Endothelial cell of umbilical vein (primary cell): ENCODE results near the gene COL6A2. TPM values are rescaled to one million over a fixed set of nuclear protein-coding genes. Genes with fewer than 3 reads are reported as not detected.

Source experiments
- BruUV-seq: library from RNA; stranded (reverse); fragments of 400-500 nt; replicated peaks from 2 replicates; lab custom pipeline; 2021; lab: Mats Ljungman, UMichigan
- CTCF ChIA-PET: fragments of 300-600, 350-600 bp; sonication (Branson Sonifier 250); formaldehyde crosslinking; loops from one replicate; lab custom pipeline; 2021; ENCODE audit warnings: antibody characterized with exemption, inconsistent platforms; lab: Charles Lee
- POLR2A ChIA-PET: fragments of 300-600, 350-600 bp; sonication (Branson Sonifier 250); formaldehyde crosslinking; loops from one replicate; lab custom pipeline; 2021; ENCODE audit warnings: antibody characterized with exemption, inconsistent platforms; lab: Charles Lee
- DNase-seq: peaks from one replicate; pipeline ENCODE4 v3.0.0-alpha.2; 2011; ENCODE audit warnings: low read depth, low spot score
- FAIRE-seq: peaks from 2 replicates; lab custom pipeline; 2011; peaks lifted over from hg19 to GRCh38; lab: Jason Lieb, UNC
- H2AFZ ChIP-seq: 2 replicates; pipeline ENCODE4 v1.6.0; 2012; ENCODE audit warnings: low read depth, low read length, control low read depth, inconsistent platforms
- H3K27ac ChIP-seq: 2 replicates; pipeline ENCODE4 v1.5.1; 2011; ENCODE audit warnings: low read depth, mild to moderate bottlenecking, control low read depth, low read length, moderate library complexity; ENCODE audit not compliant: insufficient read depth
- H3K27me3 ChIP-seq, 2 experiments: 2 replicates each; pipeline versions ENCODE4 v1.6.0 to v1.6.1; 2011; ENCODE audit warnings: low read length in 2 of 2, mixed read lengths in 1 of 2; ENCODE audit not compliant: control insufficient read depth in 2 of 2, insufficient read depth in 2 of 2
- H3K36me3 ChIP-seq, 2 experiments: 2 replicates in 1 of 2; 3 replicates in 1 of 2; pipeline ENCODE4 v1.5.1; 2011; ENCODE audit warnings: low read length in 2 of 2, mild to moderate bottlenecking in 1 of 2, moderate library complexity in 1 of 2; ENCODE audit not compliant: control insufficient read depth in 2 of 2, insufficient read depth in 2 of 2; ENCODE audit errors: extremely low read depth in 1 of 2
- H3K4me1 ChIP-seq: 3 replicates; pipeline ENCODE4 v1.5.1; 2011; ENCODE audit warnings: mild to moderate bottlenecking, low read length; ENCODE audit not compliant: control insufficient read depth, insufficient read depth; ENCODE audit errors: extremely low read depth
- H3K4me2 ChIP-seq: 2 replicates; pipeline ENCODE4 v1.6.1; 2011; ENCODE audit warnings: low read length, control low read depth, mixed read lengths; ENCODE audit not compliant: insufficient read depth
- H3K4me3 ChIP-seq, 3 experiments: fragments of 200-600 bp in 1 of 3; sonication (generic), shearing (Covaris generic) in 1 of 3; replicated peaks in 1 of 3; 2 replicates each; pipeline ENCODE4 v1.5.1; 2011 to 2016; ENCODE audit warnings: control low read depth in 3 of 3, low read length in 3 of 3, mild to moderate bottlenecking in 2 of 3, inconsistent platforms in 1 of 3, low read depth in 1 of 3, moderate library complexity in 1 of 3; ENCODE audit not compliant: insufficient read depth in 1 of 3
- H3K79me2 ChIP-seq: 2 replicates; pipeline ENCODE4 v1.6.0; 2012; ENCODE audit warnings: low read length, inconsistent platforms; ENCODE audit not compliant: control insufficient read depth, insufficient read depth
- H3K9ac ChIP-seq: replicated peaks from 2 replicates; pipeline ENCODE3; 2011; ENCODE audit warnings: low read length, control low read depth; ENCODE audit not compliant: insufficient read depth; ENCODE audit errors: extremely low read depth
- H3K9me1 ChIP-seq: replicated peaks from 3 replicates; pipeline ENCODE4 v1.6.0; 2011; ENCODE audit warnings: mild to moderate bottlenecking, low read length; ENCODE audit not compliant: control insufficient read depth, insufficient read depth; ENCODE audit errors: extremely low read depth
- H3K9me3 ChIP-seq: replicated peaks from 2 replicates; pipeline ENCODE4 v1.5.1; 2012; ENCODE audit warnings: low read length, inconsistent platforms; ENCODE audit not compliant: control insufficient read depth, insufficient read depth
- H4K20me1 ChIP-seq: replicated peaks from 2 replicates; pipeline ENCODE3; 2011; ENCODE audit warnings: mild to moderate bottlenecking, low read length; ENCODE audit not compliant: control insufficient read depth, insufficient read depth; ENCODE audit errors: extremely low read depth
- EZH2 ChIP-seq: IDR thresholded peaks from 2 replicates; pipeline ENCODE4 v1.6.1; 2012; ENCODE audit warnings: borderline replicate concordance, low read depth, mild to moderate bottlenecking, moderate library complexity, low read length, inconsistent platforms; ENCODE audit not compliant: severe bottlenecking
- FOS ChIP-seq: IDR thresholded peaks from 2 replicates; pipeline ENCODE4 v1.6.1; 2011; ENCODE audit warnings: mild to moderate bottlenecking, low read length, moderate library complexity, borderline replicate concordance; ENCODE audit not compliant: insufficient read depth
- GATA2 ChIP-seq: IDR thresholded peaks from 2 replicates; pipeline ENCODE4 v1.7.0; 2011; ENCODE audit warnings: low read depth, mild to moderate bottlenecking, moderate library complexity, mixed read lengths, low read length; ENCODE audit not compliant: insufficient read length, insufficient read depth
- JUN ChIP-seq: IDR thresholded peaks from 2 replicates; pipeline ENCODE4 v1.6.1; 2011; ENCODE audit warnings: borderline replicate concordance, low read depth; ENCODE audit not compliant: insufficient read length, insufficient read depth
- MYC ChIP-seq: IDR thresholded peaks from one replicate; pipeline ENCODE4 v1.6.1; 2011; ENCODE audit warnings: mild to moderate bottlenecking, low read depth, low read length
- POLR2A ChIP-seq: IDR thresholded peaks from 2 replicates; pipeline ENCODE4 v1.6.1; 2012; ENCODE audit warnings: low read depth, mild to moderate bottlenecking, control low read depth, low read length
- POLR2AphosphoS5 ChIP-seq: IDR thresholded peaks from 2 replicates; pipeline ENCODE4 v1.6.1; 2012; ENCODE audit warnings: low read depth, mild to moderate bottlenecking, control low read depth, low read length, moderate library complexity; ENCODE audit not compliant: insufficient read depth
- dilution Hi-C: fragments of 300-500 bp; cut with MboI; formaldehyde crosslinking; loops from one replicate; pipeline ENCODE4 v1.15.0; 2019; ENCODE audit warnings: low sequenced_read_pairs; ENCODE audit not compliant: extremely low pct_ligation_motif_present
- intact Hi-C: fragments of 100-400 bp; cut with micrococcal nuclease; formaldehyde crosslinking; loops from one replicate; pipeline ENCODE4 v1.10.0; 2022
- polyA plus RNA-seq, 4 experiments: library from polyadenylated mRNA; depleted of rRNA in 3 of 4; stranded (reverse) in 3 of 4; unstranded in 1 of 4; fragments of >200 nt; gene quantifications; 2 replicates each; pipeline versions ENCODE4 v1.2.1 to v1.2.3, GENCODE V29; 2011 to 2012; ENCODE audit warnings: missing spikeins in 1 of 4
- total RNA-seq: library from RNA; stranded (reverse); gene quantifications from 2 replicates; pipeline ENCODE4 v1.2.3, GENCODE V29; 2021
- TF ChIP-seq, protein P1 (sequence below), 2 donors: IDR thresholded peaks; 1 replicate in 1 of 2; 2 replicates in 1 of 2; pipeline ENCODE4 v1.5.1; 2011; ENCODE audit warnings: low read length in 2 of 2, mild to moderate bottlenecking in 2 of 2, moderate library complexity in 2 of 2, control low read depth in 1 of 2, inconsistent platforms in 1 of 2, low read depth in 1 of 2; ENCODE audit not compliant: insufficient read depth in 1 of 2; ENCODE audit errors: extremely low read depth in 1 of 2
- TF ChIP-seq, protein P2 (sequence below): IDR thresholded peaks from 2 replicates; pipeline ENCODE4 v1.6.1; 2011; ENCODE audit not compliant: insufficient read depth, insufficient read length

The COL6A2 gene
- total and polyA plus RNA-seq, 2 donors (not counting 3 experiments of a cell fraction or from before 2014, with no cell fraction given) = 3.4 to 6.1 TPM

DNA sequence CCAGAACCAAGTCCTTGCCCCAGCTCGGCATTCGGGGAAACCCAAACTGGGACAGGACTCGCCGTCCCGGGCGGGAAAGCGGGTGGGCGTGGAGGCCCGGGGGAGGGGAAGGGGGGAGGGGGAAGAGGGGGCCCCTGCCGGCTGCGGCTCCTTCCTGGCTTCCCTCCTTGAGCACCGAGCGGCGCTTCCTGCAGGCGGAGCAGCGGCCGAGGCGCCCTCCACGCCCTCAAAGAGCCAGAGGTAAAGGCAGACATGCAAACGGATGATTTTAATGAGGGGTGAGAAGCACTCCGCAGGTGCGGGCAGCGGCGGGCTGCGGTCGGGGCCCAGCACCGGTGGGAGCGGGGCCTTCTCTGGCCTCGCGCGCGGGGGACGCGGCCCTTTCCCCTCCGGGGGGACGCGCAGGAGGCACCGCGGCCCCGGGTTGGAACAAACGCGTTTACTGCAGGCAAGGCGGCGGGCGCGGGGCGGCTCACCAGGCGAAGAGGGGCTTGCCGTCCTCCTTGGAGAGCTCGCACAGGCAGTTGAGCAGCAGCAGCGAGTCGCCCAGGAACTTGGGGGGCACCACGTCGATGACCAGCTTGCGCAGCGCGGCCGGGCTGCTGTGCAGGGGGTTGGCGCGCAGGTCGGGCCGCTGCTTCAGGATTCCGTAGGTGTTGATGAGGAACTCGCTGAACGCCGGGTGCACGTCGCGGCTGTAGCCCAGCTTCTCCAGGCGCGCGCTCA lies 63.2 kb downstream of the COL6A2 start:
- no peak overlapping the region for H2AFZ ChIP-seq
- no peak for TF ChIP-seq JUN
- no peak for TF ChIP-seq POLR2A
- TF ChIP-seq, protein P1, sequence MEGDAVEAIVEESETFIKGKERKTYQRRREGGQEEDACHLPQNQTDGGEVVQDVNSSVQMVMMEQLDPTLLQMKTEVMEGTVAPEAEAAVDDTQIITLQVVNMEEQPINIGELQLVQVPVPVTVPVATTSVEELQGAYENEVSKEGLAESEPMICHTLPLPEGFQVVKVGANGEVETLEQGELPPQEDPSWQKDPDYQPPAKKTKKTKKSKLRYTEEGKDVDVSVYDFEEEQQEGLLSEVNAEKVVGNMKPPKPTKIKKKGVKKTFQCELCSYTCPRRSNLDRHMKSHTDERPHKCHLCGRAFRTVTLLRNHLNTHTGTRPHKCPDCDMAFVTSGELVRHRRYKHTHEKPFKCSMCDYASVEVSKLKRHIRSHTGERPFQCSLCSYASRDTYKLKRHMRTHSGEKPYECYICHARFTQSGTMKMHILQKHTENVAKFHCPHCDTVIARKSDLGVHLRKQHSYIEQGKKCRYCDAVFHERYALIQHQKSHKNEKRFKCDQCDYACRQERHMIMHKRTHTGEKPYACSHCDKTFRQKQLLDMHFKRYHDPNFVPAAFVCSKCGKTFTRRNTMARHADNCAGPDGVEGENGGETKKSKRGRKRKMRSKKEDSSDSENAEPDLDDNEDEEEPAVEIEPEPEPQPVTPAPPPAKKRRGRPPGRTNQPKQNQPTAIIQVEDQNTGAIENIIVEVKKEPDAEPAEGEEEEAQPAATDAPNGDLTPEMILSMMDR (IDR thresholded peaks at IDR 0.05; ENCODE audit: extremely low read depth in 1 of 2, insufficient read depth in 1 of 2, low read depth in 1 of 2, low read length in 2 of 2) = no peak
- TF ChIP-seq, protein P2, sequence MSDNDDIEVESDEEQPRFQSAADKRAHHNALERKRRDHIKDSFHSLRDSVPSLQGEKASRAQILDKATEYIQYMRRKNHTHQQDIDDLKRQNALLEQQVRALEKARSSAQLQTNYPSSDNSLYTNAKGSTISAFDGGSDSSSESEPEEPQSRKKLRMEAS = no peak
- TF ChIP-seq GATA2 = no peak
- TF ChIP-seq POLR2AphosphoS5 = no peak
- TF ChIP-seq EZH2 = no peak
- TF ChIP-seq FOS = no peak
- no peak for TF ChIP-seq MYC
- ChIA-PET POLR2A (no interaction called here), CTCF (interaction anchor here (0.6 to 1.6 kb wide), 2 partner anchors 8 to 9 kb away, joined by 3 to 7 read pairs; no protein-coding TSS in a partner anchor)
- H3K4me3 ChIP-seq = no peak overlapping the region
- no peaks in the 10 kb centered on the region for H3K9me3 ChIP-seq
- no peaks in the 10 kb centered on the region for H3K79me2 ChIP-seq
- no peaks in the 10 kb centered on the region for H3K27me3 ChIP-seq
- FAIRE-seq (no peak), DNase-seq (no peak)
- no peak overlapping the region for H3K4me2 ChIP-seq
- H3K4me1 ChIP-seq = no peaks in the 10 kb centered on the region
- dilution Hi-C loops (no loop called here), intact Hi-C loops (no loop called here)
- no peaks in the 10 kb centered on the region for H4K20me1 ChIP-seq
- H3K9ac ChIP-seq = no peak overlapping the region
- no peaks in the 10 kb centered on the region for H3K36me3 ChIP-seq
- BruUV-seq = no TSS peak
- H3K9me1 ChIP-seq = no peaks in the 10 kb centered on the region
- no peak overlapping the region for H3K27ac ChIP-seq
